KMS-11 (cell line): ENCODE data around the gene FAP.

Source experiments
- H2AFZ ChIP-seq: fragments of 200-600 bp; sonication (generic); 2 replicates; pipeline ENCODE4 v1.6.1; 2016; ENCODE audit warnings: antibody characterized with exemption, mixed run types, low read depth
- H3K27ac ChIP-seq: fragments of 200-600 bp; sonication (generic); 2 replicates; pipeline ENCODE4 v1.6.1; 2016; ENCODE audit warnings: mild to moderate bottlenecking, mixed run types
- H3K27me3 ChIP-seq: fragments of 200-600 bp; sonication (generic); 2 replicates; pipeline ENCODE4 v1.6.1; 2017; ENCODE audit warnings: mild to moderate bottlenecking, low read depth, mixed run types, moderate library complexity; ENCODE audit not compliant: insufficient read depth
- H3K36me3 ChIP-seq: fragments of 200-600 bp; sonication (generic); 2 replicates; pipeline ENCODE4 v1.6.1; 2017; ENCODE audit warnings: mild to moderate bottlenecking, mixed run types; ENCODE audit not compliant: insufficient read depth
- H3K4me1 ChIP-seq: fragments of 200-600 bp; sonication (generic); 2 replicates; pipeline ENCODE4 v1.6.1; 2016; ENCODE audit warnings: mild to moderate bottlenecking, low read depth, mixed run types; ENCODE audit not compliant: poor library complexity, severe bottlenecking
- H3K4me2 ChIP-seq: fragments of 200-600 bp; sonication (generic); 2 replicates; pipeline ENCODE4 v1.7.0; 2016; ENCODE audit warnings: mild to moderate bottlenecking, mixed run types
- H3K4me3 ChIP-seq: fragments of 200-600 bp; sonication (generic); IDR thresholded peaks from 2 replicates; pipeline ENCODE4 v1.6.1; 2017; ENCODE audit warnings: low read depth, low read length, mixed read lengths; ENCODE audit not compliant: insufficient read depth
- H3K79me2 ChIP-seq: fragments of 200-600 bp; sonication (generic); 2 replicates; pipeline ENCODE4 v1.6.1; 2016; ENCODE audit warnings: low read depth, mixed run types; ENCODE audit not compliant: insufficient read depth
- H3K9ac ChIP-seq: fragments of 200-600 bp; sonication (generic); 2 replicates; pipeline ENCODE4 v1.6.1; 2016; ENCODE audit warnings: mild to moderate bottlenecking, mixed run types
- H4K20me1 ChIP-seq: fragments of 200-600 bp; sonication (generic); 2 replicates; pipeline ENCODE4 v1.6.1; 2016; ENCODE audit warnings: mild to moderate bottlenecking, mixed run types; ENCODE audit not compliant: insufficient read depth
- CTCF ChIP-seq: fragments of 200-600 bp; sonication (generic); conservative IDR thresholded peaks from 2 replicates; pipeline ENCODE4 v1.6.1; 2017; ENCODE audit warnings: low read depth, mild to moderate bottlenecking, antibody characterized with exemption, low read length, moderate library complexity, mixed read lengths

The FAP gene

GRCh38 chr2:162243294-162243693 is at the start of gene FAP:
Gene FAP, minus strand, starts transcription at chr2:162243445. Its CDS starts 118 bp downstream, at chr2:162243327.
- H3K4me3 ChIP-seq: no peak within 1 kb of the TSS

GRCh38 chr2:162291748-162292147 is 48.5 kb upstream of the FAP start:
- no peaks in the 10 kb centered on the region for H4K20me1 ChIP-seq
- no peaks in the 10 kb centered on the region for H3K79me2 ChIP-seq
- H3K27ac ChIP-seq: no peak overlapping the region
- H3K4me2 ChIP-seq: no peak overlapping the region
- TF ChIP-seq CTCF: no peak
- no peaks in the 10 kb centered on the region for H3K36me3 ChIP-seq
- no peaks in the 10 kb centered on the region for H3K4me1 ChIP-seq
- H3K27me3 ChIP-seq: no peaks in the 10 kb centered on the region
- no peak overlapping the region for H3K9ac ChIP-seq
- H3K4me3 ChIP-seq: no peak overlapping the region
- no peak overlapping the region for H2AFZ ChIP-seq

More at GRCh38 chr2:162243294-162243693, at the start of gene FAP:
- Histone ChIP-seq H3K27ac (no peak within 1 kb of the TSS), H3K27me3 (no peaks in the 10 kb centered on the region), H3K79me2 (no peaks in the 10 kb centered on the region), H3K36me3 (no peaks in the 10 kb centered on the region), H4K20me1 (no peaks in the 10 kb centered on the region), H3K4me1 (no peaks in the 10 kb centered on the region), H3K4me2 (no peak within 1 kb of the TSS), H3K9ac (no peak within 1 kb of the TSS), H2AFZ (no peak within 1 kb of the TSS)
- TF ChIP-seq CTCF: no peak

GRCh38 chr2:162282765-162283425 is 39.6 kb upstream of the FAP start:
- H3K9ac ChIP-seq: no peak overlapping the region
- no peaks in the 10 kb centered on the region for H3K4me1 ChIP-seq
- H3K4me3 ChIP-seq: no peak overlapping the region
- no peaks in the 10 kb centered on the region for H3K36me3 ChIP-seq
- H3K4me2 ChIP-seq: no peak overlapping the region
- no peaks in the 10 kb centered on the region for H3K27me3 ChIP-seq
- no peak overlapping the region for H2AFZ ChIP-seq
- no peak overlapping the region for H3K27ac ChIP-seq
- no peaks in the 10 kb centered on the region for H3K79me2 ChIP-seq
- H4K20me1 ChIP-seq: no peaks in the 10 kb centered on the region
- TF ChIP-seq CTCF: no peak

- no peak overlapping the region for H3K4me3 ChIP-seq
- no peak overlapping the region for H2AFZ ChIP-seq
- H3K27me3 ChIP-seq: no peaks in the 10 kb centered on the region
- no peak for TF ChIP-seq CTCF
- no peaks in the 10 kb centered on the region for H3K79me2 ChIP-seq
- H3K4me1 ChIP-seq: no peaks in the 10 kb centered on the region
- no peak overlapping the region for H3K27ac ChIP-seq
- H3K36me3 ChIP-seq: no peaks in the 10 kb centered on the region
- no peak overlapping the region for H3K9ac ChIP-seq
- H3K4me2 ChIP-seq: no peak overlapping the region
- no peaks in the 10 kb centered on the region for H4K20me1 ChIP-seq
Measured at GRCh38 chr2:162280654-162281053, 37.4 kb upstream of the FAP start.
